SU-DHL-6 (cell line): ENCODE measurements around the gene RANBP3.

Experiments
- H2AFZ ChIP-seq: fragments of 200-600 bp; sonication (generic); 2 replicates; pipeline ENCODE4 v1.6.1; 2014; ENCODE audit warnings: low read depth, mild to moderate bottlenecking, moderate library complexity, mixed read lengths, antibody characterized with exemption, low read length; ENCODE audit not compliant: severe bottlenecking
- H3F3A ChIP-seq: fragments of 200-600 bp; shearing (Covaris generic); 2 replicates; pipeline ENCODE4 v1.6.0; 2016; ENCODE audit warnings: antibody characterized with exemption, mild to moderate bottlenecking; ENCODE audit not compliant: insufficient read depth
- H3K27ac ChIP-seq: fragments of 200-600 bp; sonication (generic); 2 replicates; pipeline ENCODE4 v1.5.1; 2016; ENCODE audit warnings: low read depth, mild to moderate bottlenecking, low read length, moderate library complexity, mixed read lengths
- H3K27me3 ChIP-seq: fragments of 200-600 bp; sonication (generic), shearing (Covaris generic); 2 replicates; pipeline ENCODE4 v1.6.0; 2014; ENCODE audit warnings: mild to moderate bottlenecking, low read length
- H3K36me3 ChIP-seq: fragments of 200-600 bp; sonication (generic); 2 replicates; pipeline ENCODE4 v1.6.1; 2014; ENCODE audit warnings: mild to moderate bottlenecking, low read length, mixed read lengths
- H3K4me2 ChIP-seq: fragments of 300-600, 200-600 bp; shearing (Covaris generic), sonication (generic); 2 replicates; pipeline ENCODE4 v1.6.0; 2014; ENCODE audit warnings: low read length, low read depth, mild to moderate bottlenecking; ENCODE audit not compliant: poor library complexity, severe bottlenecking
- H3K4me3 ChIP-seq: fragments of 200-600 bp; sonication (generic); 2 replicates; pipeline ENCODE4 v1.5.1; 2014; ENCODE audit warnings: antibody characterized with exemption, low read length, mild to moderate bottlenecking, mixed read lengths; ENCODE audit not compliant: insufficient read depth, poor library complexity, severe bottlenecking
- H3K79me2 ChIP-seq: fragments of 200-600 bp; sonication (generic); 2 replicates; pipeline ENCODE4 v1.6.1; 2014; ENCODE audit warnings: mild to moderate bottlenecking, low read length, moderate library complexity; ENCODE audit not compliant: insufficient read depth
- H3K9ac ChIP-seq: fragments of 200-600 bp; sonication (generic); 2 replicates; pipeline ENCODE4 v1.7.0; 2014; ENCODE audit warnings: mild to moderate bottlenecking, low read length
- H3K9me2 ChIP-seq: fragments of 200-600 bp; sonication (generic); replicated peaks from 2 replicates; pipeline ENCODE4 v1.6.1; 2014; ENCODE audit warnings: low read length; ENCODE audit not compliant: insufficient read depth
- H3K9me3 ChIP-seq: fragments of 200-600 bp; sonication (generic); 2 replicates; pipeline ENCODE4 v1.6.1; 2014; ENCODE audit warnings: low read length, mixed read lengths; ENCODE audit not compliant: insufficient read depth
- H4K20me1 ChIP-seq: fragments of 200-600 bp; sonication (generic); 2 replicates; pipeline ENCODE4 v1.6.1; 2014; ENCODE audit warnings: low read depth, mild to moderate bottlenecking, antibody characterized with exemption, low read length, moderate library complexity, mixed read lengths
- EZH2phosphoT487 ChIP-seq: fragments of 200-600 bp; sonication (generic), shearing (Covaris generic); conservative IDR thresholded peaks from 2 replicates; pipeline ENCODE4 v1.6.1; 2018; ENCODE audit warnings: mild to moderate bottlenecking, antibody characterized with exemption, low read length, moderate library complexity, mixed read lengths
- TF ChIP-seq, protein P1 (sequence below): fragments of 200-600 bp; sonication (generic); IDR thresholded peaks from one replicate; pipeline ENCODE4 v1.5.1; 2017; ENCODE audit warnings: antibody characterized with exemption, mild to moderate bottlenecking, low read length, moderate library complexity; ENCODE audit not compliant: insufficient read depth, poor library complexity, severe bottlenecking

Gene RANBP3

DNA sequence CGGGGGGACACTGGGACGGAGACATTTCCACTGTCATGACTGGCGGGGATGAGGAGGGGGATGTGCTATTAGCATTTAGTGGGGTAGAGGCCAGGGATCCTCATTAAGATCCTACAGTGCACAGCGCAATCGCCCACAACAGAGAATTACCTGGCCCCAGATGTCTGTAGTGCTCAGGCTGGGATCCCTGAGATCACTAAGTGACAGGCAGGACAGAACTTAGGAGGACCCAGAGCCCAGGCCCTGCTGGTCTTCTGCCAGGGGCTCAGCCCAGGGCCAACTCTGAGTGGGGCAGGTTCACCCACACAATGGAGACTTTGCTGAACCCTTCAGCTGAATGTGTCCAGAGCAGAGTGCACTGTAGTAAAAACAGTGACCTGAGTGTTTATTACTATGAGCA, 4.6 kb downstream of the RANBP3 start:
- H3K9me3 ChIP-seq = no peaks in the 10 kb centered on the region
- H3K36me3 ChIP-seq = no peaks in the 10 kb centered on the region
- H3K27me3 ChIP-seq = no peaks in the 10 kb centered on the region
- no peak overlapping the region for H3K9ac ChIP-seq
- H3K27ac ChIP-seq = no peak overlapping the region
- no peaks in the 10 kb centered on the region for H3F3A ChIP-seq
- no peak overlapping the region for H3K4me2 ChIP-seq
- no peak overlapping the region for H3K4me3 ChIP-seq
- peaks cover 95% of the 10 kb centered on the region for H3K79me2 ChIP-seq
- TF ChIP-seq, protein P1, sequence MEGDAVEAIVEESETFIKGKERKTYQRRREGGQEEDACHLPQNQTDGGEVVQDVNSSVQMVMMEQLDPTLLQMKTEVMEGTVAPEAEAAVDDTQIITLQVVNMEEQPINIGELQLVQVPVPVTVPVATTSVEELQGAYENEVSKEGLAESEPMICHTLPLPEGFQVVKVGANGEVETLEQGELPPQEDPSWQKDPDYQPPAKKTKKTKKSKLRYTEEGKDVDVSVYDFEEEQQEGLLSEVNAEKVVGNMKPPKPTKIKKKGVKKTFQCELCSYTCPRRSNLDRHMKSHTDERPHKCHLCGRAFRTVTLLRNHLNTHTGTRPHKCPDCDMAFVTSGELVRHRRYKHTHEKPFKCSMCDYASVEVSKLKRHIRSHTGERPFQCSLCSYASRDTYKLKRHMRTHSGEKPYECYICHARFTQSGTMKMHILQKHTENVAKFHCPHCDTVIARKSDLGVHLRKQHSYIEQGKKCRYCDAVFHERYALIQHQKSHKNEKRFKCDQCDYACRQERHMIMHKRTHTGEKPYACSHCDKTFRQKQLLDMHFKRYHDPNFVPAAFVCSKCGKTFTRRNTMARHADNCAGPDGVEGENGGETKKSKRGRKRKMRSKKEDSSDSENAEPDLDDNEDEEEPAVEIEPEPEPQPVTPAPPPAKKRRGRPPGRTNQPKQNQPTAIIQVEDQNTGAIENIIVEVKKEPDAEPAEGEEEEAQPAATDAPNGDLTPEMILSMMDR = no peak
- no peak for TF ChIP-seq EZH2phosphoT487
- H4K20me1 ChIP-seq = peaks cover 10% of the 10 kb centered on the region; the same call in 1 of the 2 replicates
- H2AFZ ChIP-seq = no peak overlapping the region
- H3K9me2 ChIP-seq = no peaks in the 10 kb centered on the region

- Histone ChIP-seq H3F3A (no peaks in the 10 kb centered on the region), H3K36me3 (no peaks in the 10 kb centered on the region), H2AFZ (no peak overlapping the region), H3K9me3 (no peaks in the 10 kb centered on the region), H3K9ac (no peak overlapping the region), H3K27me3 (no peaks in the 10 kb centered on the region), H3K9me2 (no peaks in the 10 kb centered on the region), H3K4me3 (no peak overlapping the region), H3K27ac (no peak overlapping the region), H3K4me2 (no peak overlapping the region), H3K79me2 (peaks cover 99% of the 10 kb centered on the region), H4K20me1 (peaks cover 16% of the 10 kb centered on the region; the same call in 1 of the 2 replicates)
- TF ChIP-seq, protein P1 = no peak
- TF ChIP-seq EZH2phosphoT487 = no peak
Measured at GRCh38 chr19:5972355-5972731, 5.6 kb downstream of the RANBP3 start.

GRCh38 chr19:5971714-5972354, 6.1 kb downstream of the RANBP3 start:
- H2AFZ ChIP-seq = no peak overlapping the region
- H3K36me3 ChIP-seq = no peaks in the 10 kb centered on the region

More at GRCh38 chr19:5971714-5972354, 6.1 kb downstream of the RANBP3 start:
- H3K9ac ChIP-seq = no peak overlapping the region
- H3K4me2 ChIP-seq = no peak overlapping the region
- no peak for TF ChIP-seq EZH2phosphoT487
- TF ChIP-seq, protein P1 = no peak
- H3K4me3 ChIP-seq = no peak overlapping the region
- H3K27ac ChIP-seq = no peak overlapping the region
- H3K9me2 ChIP-seq = no peaks in the 10 kb centered on the region
- H3K79me2 ChIP-seq = peaks cover 99% of the 10 kb centered on the region
- H3K9me3 ChIP-seq = no peaks in the 10 kb centered on the region
- no peaks in the 10 kb centered on the region for H3K27me3 ChIP-seq
- peaks cover 19% of the 10 kb centered on the region; the same call in 1 of the 2 replicates for H4K20me1 ChIP-seq
- no peaks in the 10 kb centered on the region for H3F3A ChIP-seq
